Peyer's patch (tissue), 4 donors: ENCODE results near the gene PLEKHG5. TPM values are rescaled to one million over a fixed set of nuclear protein-coding genes. Genes with fewer than 3 reads are reported as not detected.

ENCODE experiments used
- DNase-seq, 3 donors: peaks; one replicate each; pipeline ENCODE4 v3.0.0-alpha.2; 2017 to 2019
- H3K27ac ChIP-seq, 4 donors: fragments of 200-600 bp; sonication (generic); one replicate each; pipeline ENCODE4 v1.5.1; 2016 to 2019
- H3K27me3 ChIP-seq, 2 donors: fragments of 200-600 bp; sonication (generic); one replicate each; pipeline ENCODE4 v1.5.1; 2019
- H3K36me3 ChIP-seq, 3 donors: fragments of 200-600 bp; sonication (generic); one replicate each; pipeline ENCODE4 v1.5.1; 2016 to 2019
- H3K4me1 ChIP-seq, 4 donors: fragments of 200-600 bp; sonication (generic); one replicate each; pipeline ENCODE4 v1.5.1; 2016 to 2019
- H3K4me3 ChIP-seq, 4 donors: fragments of 200-600 bp; sonication (generic); 1 replicate in 3 of 4; 2 replicates in 1 of 4; pipeline ENCODE4 v1.5.1; 2016 to 2019; ENCODE audit warnings: mild to moderate bottlenecking in 1 of 4
- H3K9me3 ChIP-seq, 4 donors: fragments of 200-600 bp; sonication (generic); one replicate each; pipeline ENCODE4 v1.5.1; 2016 to 2019; ENCODE audit warnings: mild to moderate bottlenecking in 1 of 4
- POLR2A ChIP-seq, 2 donors: fragments of 450-650 bp; IDR thresholded peaks; one replicate each; pipeline ENCODE4 v1.5.1; 2017; ENCODE audit warnings: antibody characterized with exemption in 2 of 2, mild to moderate bottlenecking in 2 of 2, moderate library complexity in 2 of 2
- total RNA-seq, 4 donors: library from RNA; depleted of rRNA; stranded (reverse); fragments of >200 nt; gene quantifications; one replicate each; pipeline ENCODE4 v1.1.0, GENCODE V29; 2016
- TF ChIP-seq, protein P1 (sequence below), 6 experiments: fragments of 450-650 bp in 4 of 6; fragments of 200-600 bp in 2 of 6; sonication (generic) in 1 of 6; IDR thresholded peaks; one replicate each; pipeline ENCODE4 v1.5.1; 2017 to 2019; ENCODE audit warnings: antibody characterized with exemption in 6 of 6, mild to moderate bottlenecking in 3 of 6, moderate library complexity in 1 of 6

Gene PLEKHG5
- total RNA-seq, 4 donors from 2014 or later, result 17.7 to 56.9 (median 45.4) TPM

- Histone ChIP-seq H3K36me3 (peaks cover 0 to 22% (median 0%) of the 10 kb centered on the region in 3 donors), H3K4me1 (peaks cover 0 to 26% (median 7%) of the 10 kb centered on the region in 4 donors), H3K27me3 (no peaks in the 10 kb centered on the region), H3K9me3 (no peaks in the 10 kb centered on the region), H3K27ac (no peak overlapping the region), H3K4me3 (no peak overlapping the region)
- TF ChIP-seq POLR2A (IDR thresholded peaks at IDR 0.05), result peak in 1 of 2 donors; percentile 8
- TF ChIP-seq, protein P1, sequence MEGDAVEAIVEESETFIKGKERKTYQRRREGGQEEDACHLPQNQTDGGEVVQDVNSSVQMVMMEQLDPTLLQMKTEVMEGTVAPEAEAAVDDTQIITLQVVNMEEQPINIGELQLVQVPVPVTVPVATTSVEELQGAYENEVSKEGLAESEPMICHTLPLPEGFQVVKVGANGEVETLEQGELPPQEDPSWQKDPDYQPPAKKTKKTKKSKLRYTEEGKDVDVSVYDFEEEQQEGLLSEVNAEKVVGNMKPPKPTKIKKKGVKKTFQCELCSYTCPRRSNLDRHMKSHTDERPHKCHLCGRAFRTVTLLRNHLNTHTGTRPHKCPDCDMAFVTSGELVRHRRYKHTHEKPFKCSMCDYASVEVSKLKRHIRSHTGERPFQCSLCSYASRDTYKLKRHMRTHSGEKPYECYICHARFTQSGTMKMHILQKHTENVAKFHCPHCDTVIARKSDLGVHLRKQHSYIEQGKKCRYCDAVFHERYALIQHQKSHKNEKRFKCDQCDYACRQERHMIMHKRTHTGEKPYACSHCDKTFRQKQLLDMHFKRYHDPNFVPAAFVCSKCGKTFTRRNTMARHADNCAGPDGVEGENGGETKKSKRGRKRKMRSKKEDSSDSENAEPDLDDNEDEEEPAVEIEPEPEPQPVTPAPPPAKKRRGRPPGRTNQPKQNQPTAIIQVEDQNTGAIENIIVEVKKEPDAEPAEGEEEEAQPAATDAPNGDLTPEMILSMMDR (IDR thresholded peaks at IDR 0.05), result no peak
- peak in 1 of 3 donors; percentile 62 for DNase-seq
These were observed 28.9 kb downstream of the PLEKHG5 start for GRCh38 chr1:6462412-6463119.

GRCh38 chr1:6461538-6462411 is 29.7 kb downstream of the PLEKHG5 start:
- peaks cover 0 to 21% (median 0%) of the 10 kb centered on the region in 3 donors for H3K36me3 ChIP-seq
- no peak for DNase-seq

GRCh38 chr1:6461051-6461530 is 30.4 kb downstream of the PLEKHG5 start:
- Histone ChIP-seq H3K36me3 (peaks cover 0 to 22% (median 0%) of the 10 kb centered on the region in 3 donors), H3K27me3 (no peaks in the 10 kb centered on the region), H3K27ac (peak overlapping the region; percentile 62 to 74 (median 69)), H3K9me3 (no peaks in the 10 kb centered on the region), H3K4me1 (peaks cover 0 to 24% (median 7%) of the 10 kb centered on the region in 4 donors), H3K4me3 (peak overlapping the region; percentile 25 to 38 (median 36))
- TF ChIP-seq, protein P1 (IDR thresholded peaks at IDR 0.05), result no peak
- no peak for TF ChIP-seq POLR2A (IDR thresholded peaks at IDR 0.05)
- DNase-seq, result no peak

More at GRCh38 chr1:6461538-6462411, 29.7 kb downstream of the PLEKHG5 start:
- Histone ChIP-seq H3K4me1 (peaks cover 0 to 26% (median 7%) of the 10 kb centered on the region in 4 donors), H3K4me3 (peak overlapping the region in 1 of 4 donors; percentile 37), H3K27me3 (no peaks in the 10 kb centered on the region), H3K27ac (no peak overlapping the region), H3K9me3 (no peaks in the 10 kb centered on the region)
- no peak for TF ChIP-seq POLR2A (IDR thresholded peaks at IDR 0.05)
- TF ChIP-seq, protein P1 (IDR thresholded peaks at IDR 0.05), result no peak

DNA sequence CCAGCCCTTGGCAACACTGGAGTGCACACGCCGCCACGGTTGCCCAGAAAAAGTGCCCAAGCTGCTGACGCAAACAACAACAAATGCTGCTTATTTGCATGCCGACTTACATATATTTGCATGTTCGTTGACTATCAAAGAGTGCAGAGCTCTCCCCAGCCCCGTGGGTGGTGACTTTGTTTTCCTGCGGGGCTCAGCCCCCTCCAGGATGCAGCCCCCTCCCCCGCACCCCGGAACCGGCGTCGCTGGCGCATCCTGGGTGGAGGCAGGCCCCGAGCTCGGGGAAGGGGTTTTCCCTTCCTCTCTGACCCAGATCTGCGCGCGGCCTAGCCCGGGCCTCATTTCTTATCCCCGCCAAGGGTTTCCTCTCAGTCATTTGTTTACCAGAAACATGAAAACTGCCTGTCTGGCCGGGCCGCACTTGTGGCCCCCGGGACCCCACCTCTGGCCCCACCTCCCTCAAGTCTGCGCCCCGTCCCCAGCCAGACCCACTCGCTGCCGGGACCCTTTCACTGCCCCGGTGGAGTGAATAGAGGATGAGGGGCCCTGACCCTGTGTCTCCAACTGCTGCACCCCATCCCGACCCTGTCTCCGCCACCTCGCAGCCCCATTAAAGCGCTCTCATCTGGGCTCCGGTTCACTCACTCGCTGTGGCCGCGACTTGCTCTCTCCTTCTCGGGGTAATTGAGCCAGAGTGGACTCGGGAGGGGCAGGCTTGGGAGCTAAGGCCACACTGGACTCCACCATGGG is 31.0 kb downstream of the PLEKHG5 start:
- Histone ChIP-seq H3K4me3 (peak overlapping the region; percentile 25 to 38 (median 36)), H3K36me3 (peaks cover 0 to 28% (median 0%) of the 10 kb centered on the region in 3 donors), H3K27ac (peak overlapping the region; percentile 62 to 74 (median 69)), H3K9me3 (no peaks in the 10 kb centered on the region), H3K27me3 (no peaks in the 10 kb centered on the region), H3K4me1 (peaks cover 0 to 20% (median 7%) of the 10 kb centered on the region in 4 donors)
- DNase-seq, result peak in 2 of 3 donors; percentile 55 to 77
- TF ChIP-seq POLR2A (IDR thresholded peaks at IDR 0.05), result no peak
- TF ChIP-seq, protein P1 (IDR thresholded peaks at IDR 0.05), result no peak

GRCh38 chr1:6459850-6460265 is 31.6 kb downstream of the PLEKHG5 start:
- DNase-seq, result peak in 2 of 3 donors; percentile 28 to 61
- Histone ChIP-seq H3K4me3 (peak overlapping the region; percentile 25 to 38 (median 36)), H3K27me3 (no peaks in the 10 kb centered on the region), H3K9me3 (peaks cover 0 to 4% (median 0%) of the 10 kb centered on the region in 4 donors), H3K36me3 (peaks cover 0 to 29% (median 0%) of the 10 kb centered on the region in 3 donors), H3K4me1 (peaks cover 0 to 20% (median 9%) of the 10 kb centered on the region in 4 donors), H3K27ac (peak overlapping the region; percentile 62 to 74 (median 69))
- TF ChIP-seq, protein P1 (IDR thresholded peaks at IDR 0.05), result no peak
- no peak for TF ChIP-seq POLR2A (IDR thresholded peaks at IDR 0.05)
